Caki2 (cell line): ENCODE data around the gene FRMD4A. TPM values are rescaled to one million over a fixed set of nuclear protein-coding genes. Genes with fewer than 3 reads are reported as not detected.

Experiments
- DNase-seq: peaks from one replicate; pipeline ENCODE4 v3.0.0-alpha.2; 2015; ENCODE audit warnings: low read depth
- in situ Hi-C: cut with HindIII; loops from 2 replicates; pipeline ENCODE4 v1.10.0; 2016; ENCODE audit warnings: low sequenced_read_pairs, low pct_unique_long_range_greater_than_20kb, mixed read lengths
- total RNA-seq: library from RNA; depleted of rRNA; stranded (reverse); fragments of >200 nt; shearing (Covaris generic); gene quantifications from 2 replicates; pipeline ENCODE4 v1.2.3, GENCODE V29; 2014; ENCODE audit warnings: low replicate concordance

FRMD4A gene
- total RNA-seq, 1 experiment from 2014 or later: 3.8 TPM

DNA sequence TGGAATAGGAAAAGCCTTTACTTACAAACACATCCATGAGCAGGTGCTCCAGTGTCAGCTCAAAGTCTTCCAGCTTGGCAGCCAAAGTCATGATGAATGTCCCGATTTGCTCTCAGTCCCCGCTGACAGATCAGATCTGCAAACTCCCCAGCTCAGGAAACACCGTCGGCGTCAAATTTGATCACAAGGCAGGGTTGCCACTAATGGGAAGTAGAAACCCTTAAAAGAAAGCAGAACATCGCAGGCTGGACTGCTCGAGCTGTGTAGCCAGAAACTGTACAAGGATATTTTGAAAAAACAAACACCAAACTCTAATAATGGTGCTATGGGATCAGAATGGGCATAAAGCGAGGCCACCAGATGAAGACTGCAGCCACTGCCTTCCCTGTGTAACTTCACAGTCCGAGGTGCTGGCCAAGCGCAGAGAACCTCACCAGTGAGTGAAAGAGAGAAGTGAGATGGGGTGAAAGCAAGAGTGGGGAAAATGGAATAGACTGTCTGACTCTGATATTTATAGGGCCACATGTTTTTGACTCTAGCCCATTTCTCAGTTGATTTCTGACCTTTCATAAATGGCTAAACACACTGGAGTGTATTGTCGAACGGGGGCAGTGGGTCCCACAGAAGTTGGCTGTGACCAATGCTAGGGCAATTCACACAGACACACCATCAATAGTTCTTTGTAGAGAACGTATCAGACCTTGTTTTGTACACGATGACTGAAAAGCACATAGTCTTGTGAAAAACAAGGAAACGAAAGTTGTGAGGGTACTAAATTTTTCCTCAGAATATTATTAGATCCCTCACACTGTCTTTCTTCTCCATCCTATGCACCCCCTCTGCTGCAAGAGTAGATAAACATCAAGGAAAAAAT is 306.2 kb downstream of the FRMD4A start:
- in situ Hi-C loops: no loop called here
- DNase-seq: no peak

GRCh38 chr10:14023673-14024328 is 306.9 kb downstream of the FRMD4A start:
- in situ Hi-C loops: no loop called here
- no peak for DNase-seq

DNA sequence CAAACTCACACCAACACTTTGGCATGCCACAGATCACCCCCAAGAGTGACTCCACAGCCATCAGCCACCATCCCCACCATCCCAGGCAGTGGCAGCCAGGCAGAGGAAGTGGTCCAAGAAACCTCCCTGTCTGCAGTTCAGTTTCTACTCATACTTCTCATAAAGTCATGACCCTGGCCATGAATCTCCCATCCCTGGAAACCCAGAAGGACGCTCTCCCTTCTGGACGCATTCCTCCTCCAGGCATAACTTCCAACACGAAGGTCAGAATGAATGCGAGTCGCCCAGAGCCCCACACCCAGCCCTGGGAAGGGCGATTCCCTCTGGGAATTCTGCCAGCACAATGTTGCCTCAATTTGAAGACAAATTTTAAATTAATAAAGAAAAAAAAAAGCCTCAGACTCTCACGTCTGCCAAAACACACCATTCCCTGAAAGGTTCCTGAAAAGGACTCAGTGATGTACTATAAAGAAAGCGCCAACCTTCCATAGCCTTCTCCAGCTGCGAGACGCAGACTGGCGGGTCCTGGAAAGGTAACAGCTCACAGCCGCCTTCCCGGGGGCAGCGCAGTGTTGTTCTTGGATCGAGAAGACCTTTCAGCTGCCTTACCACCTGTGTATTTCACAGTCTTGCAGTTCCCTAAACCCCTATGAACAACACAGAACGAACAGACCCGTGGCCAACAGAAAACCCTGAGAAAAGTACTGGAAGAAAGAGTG is 307.6 kb downstream of the FRMD4A start:
- in situ Hi-C loops: no loop called here

DNA sequence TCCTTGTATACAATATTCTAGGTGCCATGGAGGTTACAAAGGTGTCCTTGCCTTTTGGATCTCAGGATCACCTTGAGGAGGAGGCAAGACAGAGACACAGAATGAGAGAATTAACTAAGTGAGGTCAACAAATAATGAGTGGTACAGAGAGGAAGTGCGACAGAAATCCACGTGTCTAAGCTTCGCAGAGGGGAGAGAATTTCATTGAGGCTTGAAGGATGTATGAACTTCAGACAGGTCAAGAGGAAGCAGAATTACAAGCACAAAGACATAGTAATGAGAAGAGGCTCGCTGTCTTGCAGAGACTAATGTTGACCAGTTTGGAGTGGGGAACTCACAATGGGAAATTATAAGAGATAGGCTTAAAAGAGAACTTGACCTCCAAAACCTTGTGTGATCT is 308.7 kb downstream of the FRMD4A start:
- no peak for DNase-seq
- in situ Hi-C loops: no loop called here

More for the DNA sequence above, 307.6 kb downstream of the FRMD4A start:
- DNase-seq: no peak

- in situ Hi-C loops: no loop called here
These were observed 310.6 kb downstream of the FRMD4A start for GRCh38 chr10:14020037-14020664.

GRCh38 chr10:14017467-14017866 is 313.3 kb downstream of the FRMD4A start:
- in situ Hi-C loops: no loop called here
- no peak for DNase-seq

More at GRCh38 chr10:14020037-14020664, 310.6 kb downstream of the FRMD4A start:
- DNase-seq: no peak

DNA sequence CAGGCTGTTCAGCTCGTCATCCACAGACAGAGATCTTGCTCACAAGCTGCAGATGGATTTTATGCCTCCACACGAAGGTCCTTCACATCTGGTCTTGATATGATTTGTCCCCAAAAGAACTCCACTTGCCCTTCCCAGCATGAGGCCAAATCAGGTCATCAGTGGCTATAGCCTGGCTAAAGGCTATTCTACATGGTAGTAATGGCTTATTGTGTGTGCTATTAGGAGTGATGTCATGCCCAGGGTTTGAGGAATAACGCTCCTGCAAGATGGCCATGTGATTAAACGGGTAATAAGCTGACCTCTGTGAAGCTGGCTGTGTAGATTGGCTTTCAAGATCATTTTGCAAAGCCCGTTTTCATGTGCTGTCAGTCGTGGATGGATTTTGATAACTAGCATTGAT is 313.8 kb downstream of the FRMD4A start:
- DNase-seq: no peak
- in situ Hi-C loops: no loop called here

- in situ Hi-C loops: no loop called here
- DNase-seq: no peak
These were observed 314.6 kb downstream of the FRMD4A start for GRCh38 chr10:14016011-14016536.

DNA sequence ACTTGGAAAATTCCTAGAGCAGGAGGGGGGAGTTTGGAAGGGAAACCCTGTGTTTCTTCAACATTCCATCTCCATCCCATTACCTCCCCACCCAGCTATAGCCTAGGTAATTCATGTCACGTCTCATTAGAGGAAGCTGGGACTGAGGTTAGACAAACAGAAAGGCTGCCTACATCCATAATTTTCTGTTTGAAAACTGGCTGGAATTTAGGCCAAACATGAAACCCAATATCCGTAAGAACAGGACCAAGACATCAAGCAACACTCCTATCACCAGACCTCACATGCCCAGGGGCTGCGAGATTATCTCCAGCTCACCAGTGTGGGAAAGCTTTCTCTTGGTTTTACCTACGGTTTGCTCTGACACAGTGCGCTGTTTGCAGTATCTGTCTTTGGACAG is 316.3 kb downstream of the FRMD4A start:
- in situ Hi-C loops: no loop called here
- no peak for DNase-seq

- in situ Hi-C loops: no loop called here
- DNase-seq: no peak
These were observed 319.8 kb downstream of the FRMD4A start for GRCh38 chr10:14010769-14011574.

DNA sequence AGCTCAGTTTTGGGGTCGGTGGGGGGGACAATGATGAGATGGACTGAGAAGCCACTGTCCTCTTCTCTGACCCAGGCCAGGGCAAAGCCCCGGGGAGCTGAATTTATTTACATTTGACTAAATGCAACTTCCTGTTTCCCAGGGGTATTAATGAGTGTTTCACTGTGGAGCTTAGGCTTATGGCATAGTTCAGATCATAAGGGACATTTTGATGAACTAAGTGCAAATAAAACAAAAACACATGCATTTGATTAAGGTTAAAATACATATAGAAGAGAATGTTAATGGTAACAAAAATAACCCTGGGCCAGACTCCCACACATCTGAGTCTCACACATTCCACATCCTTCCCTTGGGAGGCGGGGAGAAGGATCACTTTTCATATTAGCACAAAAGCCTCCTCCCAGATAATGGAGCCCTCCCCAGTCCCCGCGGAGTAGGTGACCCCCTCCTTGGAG is 320.6 kb downstream of the FRMD4A start:
- in situ Hi-C loops: no loop called here
- DNase-seq: no peak

- DNase-seq: no peak
- in situ Hi-C loops: no loop called here
These were observed 321.2 kb downstream of the FRMD4A start for GRCh38 chr10:14009371-14010100.

GRCh38 chr10:14008740-14009080 is 322.0 kb downstream of the FRMD4A start:
- DNase-seq: no peak

GRCh38 chr10:14004536-14004935 is 326.2 kb downstream of the FRMD4A start:
- no peak for DNase-seq
- in situ Hi-C loops: no loop called here

More at GRCh38 chr10:14008740-14009080, 322.0 kb downstream of the FRMD4A start:
- in situ Hi-C loops: no loop called here

DNA sequence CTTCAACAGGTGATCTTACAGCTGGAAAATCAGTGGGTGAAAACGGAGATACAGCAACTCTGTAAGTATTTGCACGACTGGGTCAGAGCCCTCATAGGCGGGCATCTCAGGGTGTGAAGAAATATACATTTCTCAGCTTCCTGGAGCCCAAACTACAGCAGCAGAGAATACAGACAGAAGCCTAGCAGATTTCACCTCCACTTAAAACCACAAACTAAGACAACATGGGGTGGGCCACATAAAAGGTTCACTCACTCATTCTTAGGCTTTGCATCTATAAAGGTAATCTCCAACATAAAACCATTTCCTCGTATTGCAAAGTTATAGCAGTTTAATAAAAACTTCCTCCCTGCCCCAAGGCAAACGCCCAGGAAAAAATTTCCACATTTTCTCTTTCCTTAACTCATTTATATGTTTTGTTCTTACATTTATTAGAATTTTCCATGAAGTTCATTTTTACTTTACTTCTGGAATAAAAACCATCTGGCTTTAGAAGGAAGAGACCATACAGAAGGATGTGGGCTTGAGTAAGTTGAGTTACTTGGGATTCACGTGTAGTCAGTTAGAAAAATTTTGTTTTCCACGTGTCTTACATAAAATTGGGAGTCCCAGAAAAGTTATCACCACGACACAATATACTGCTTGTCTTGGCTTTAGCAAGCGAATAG is 327.1 kb downstream of the FRMD4A start:
- DNase-seq: no peak
- in situ Hi-C loops: no loop called here

DNA sequence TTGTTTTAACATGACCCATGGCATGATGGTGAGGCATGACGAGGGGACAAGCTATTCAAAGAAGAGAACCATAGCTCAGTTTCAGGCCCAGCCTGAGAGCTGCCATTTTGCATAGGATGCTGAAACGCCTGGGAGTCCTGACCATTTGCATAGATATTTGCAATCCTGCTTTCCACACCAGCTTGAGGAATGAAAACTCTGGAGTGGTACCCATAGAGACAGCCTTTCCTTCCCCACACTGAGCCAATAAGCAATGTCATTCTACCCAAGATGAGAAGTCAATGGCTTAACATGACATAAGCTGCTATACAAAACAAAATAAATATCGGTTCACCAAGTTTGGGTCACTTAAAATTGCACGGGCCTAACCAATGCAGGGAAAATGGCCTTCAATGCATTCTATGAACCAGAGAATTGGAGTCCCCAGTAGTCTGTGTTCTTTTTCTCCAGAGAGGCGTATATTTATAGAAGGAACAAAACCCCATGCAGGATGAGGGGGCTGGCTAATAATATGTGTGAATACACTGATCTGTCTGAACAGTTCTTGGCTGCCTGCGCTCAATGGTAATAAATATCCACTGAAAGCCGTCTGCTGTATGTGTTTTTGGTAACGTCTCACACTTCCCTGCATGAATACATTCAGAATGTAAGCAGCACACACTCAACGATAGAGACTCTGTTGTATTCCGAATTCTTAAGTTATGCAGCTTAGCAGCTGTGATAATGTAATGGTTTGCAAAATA is 329.3 kb downstream of the FRMD4A start:
- in situ Hi-C loops: no loop called here

More for the DNA sequence above, 329.3 kb downstream of the FRMD4A start:
- no peak for DNase-seq
